ENCODE data around the gene KLF6.

- TF ChIP-seq CTCF (IDR thresholded peaks at IDR 0.05) (no peak), POLR2A (IDR thresholded peaks at IDR 0.05) (no peak)
Measured at GRCh38 chr10:3802526-3803265, 17.7 kb upstream of the KLF6 start.

All from heart left ventricle (tissue), 13 donors.